H9 (cell line): ENCODE data around the gene ALMS1. TPM values are rescaled to one million over a fixed set of nuclear protein-coding genes. Genes with fewer than 3 reads are reported as not detected.

Experiments used
- DNase-seq: peaks from one replicate; pipeline ENCODE4 v3.0.0-alpha.2; 2017
- H2AFZ ChIP-seq: one replicate; pipeline ENCODE4 v1.6.1; 2013; ENCODE audit warnings: mild to moderate bottlenecking, low read length, control low read depth, moderate library complexity
- H2AK5ac ChIP-seq: 2 replicates; pipeline ENCODE4 v1.6.1; 2013; ENCODE audit warnings: low read length, control low read depth, mixed read lengths; ENCODE audit not compliant: insufficient read length
- H2BK120ac ChIP-seq: one replicate; pipeline ENCODE4 v1.6.1; 2013; ENCODE audit warnings: low read depth, mild to moderate bottlenecking, low read length, control low read depth, inconsistent platforms; ENCODE audit not compliant: poor library complexity, severe bottlenecking
- H2BK12ac ChIP-seq: 2 replicates; pipeline ENCODE4 v1.6.1; 2013; ENCODE audit warnings: low read length, control low read depth, mixed read lengths, low read depth; ENCODE audit not compliant: insufficient read length
- H2BK15ac ChIP-seq: 2 replicates; pipeline ENCODE4 v1.6.1; 2013; ENCODE audit warnings: low read depth, low read length, control low read depth
- H2BK20ac ChIP-seq: one replicate; pipeline ENCODE4 v1.6.1; 2013; ENCODE audit warnings: low read depth, mild to moderate bottlenecking, low read length, control low read depth, inconsistent platforms; ENCODE audit not compliant: poor library complexity, severe bottlenecking
- H2BK5ac ChIP-seq: 2 replicates; pipeline ENCODE4 v1.6.1; 2013; ENCODE audit warnings: low read length, control low read depth, mixed read lengths; ENCODE audit not compliant: insufficient read length
- H3K14ac ChIP-seq: 2 replicates; pipeline ENCODE4 v1.6.1; 2013; ENCODE audit warnings: low read length, control low read depth; ENCODE audit not compliant: insufficient read depth
- H3K18ac ChIP-seq: 2 replicates; pipeline ENCODE4 v1.6.1; 2013; ENCODE audit warnings: low read depth, mild to moderate bottlenecking, mixed read lengths, low read length, control low read depth; ENCODE audit not compliant: insufficient read length
- H3K23ac ChIP-seq: 2 replicates; pipeline ENCODE4 v1.6.1; 2013; ENCODE audit warnings: low read length, control low read depth, mixed read lengths, low read depth; ENCODE audit not compliant: insufficient read length
- H3K23me2 ChIP-seq: 2 replicates; pipeline ENCODE4 v1.6.1; 2013; ENCODE audit warnings: low read depth, mild to moderate bottlenecking, mixed read lengths, low read length, control low read depth; ENCODE audit not compliant: insufficient read length, poor library complexity, severe bottlenecking
- H3K27ac ChIP-seq: 2 replicates; pipeline ENCODE4 v1.5.1; 2013; ENCODE audit warnings: low read length, control low read depth, mixed read lengths, low read depth; ENCODE audit not compliant: insufficient read length
- H3K27me3 ChIP-seq: 2 replicates; pipeline ENCODE4 v1.6.1; 2013; ENCODE audit warnings: low read length, control low read depth, inconsistent platforms; ENCODE audit not compliant: insufficient read depth
- H3K4ac ChIP-seq: 2 replicates; pipeline ENCODE4 v1.6.1; 2013; ENCODE audit warnings: low read depth, mild to moderate bottlenecking, control low read depth, inconsistent platforms, low read length, moderate library complexity
- H3K4me1 ChIP-seq: 2 replicates; pipeline ENCODE4 v1.6.1; 2013; ENCODE audit warnings: low read length, control low read depth, inconsistent platforms; ENCODE audit not compliant: insufficient read depth
- H3K4me2 ChIP-seq: 2 replicates; pipeline ENCODE4 v1.6.1; 2013; ENCODE audit warnings: low read length, control low read depth, mixed read lengths; ENCODE audit not compliant: insufficient read length, insufficient read depth
- H3K56ac ChIP-seq: 2 replicates; pipeline ENCODE4 v1.6.1; 2013; ENCODE audit warnings: low read depth, mild to moderate bottlenecking, mixed read lengths, low read length, control low read depth; ENCODE audit not compliant: insufficient read length
- H3K79me1 ChIP-seq: 2 replicates; pipeline ENCODE4 v1.6.1; 2013; ENCODE audit warnings: low read depth, mild to moderate bottlenecking, moderate library complexity, low read length, control low read depth, inconsistent platforms; ENCODE audit not compliant: insufficient read depth, poor library complexity, severe bottlenecking
- H3K79me2 ChIP-seq: 2 replicates; pipeline ENCODE4 v1.6.1; 2013; ENCODE audit warnings: low read length, control low read depth, inconsistent platforms; ENCODE audit not compliant: insufficient read depth
- H3K9ac ChIP-seq: 2 replicates; pipeline ENCODE4 v1.6.1; 2013; ENCODE audit warnings: low read length, control low read depth, mixed read lengths; ENCODE audit not compliant: insufficient read length; ENCODE audit errors: extremely low read depth
- H3K9me3 ChIP-seq: one replicate; pipeline ENCODE4 v1.6.1; 2013; ENCODE audit warnings: low read depth, low read length, inconsistent platforms; ENCODE audit not compliant: control insufficient read depth
- H3T11ph ChIP-seq: one replicate; pipeline ENCODE4 v1.6.1; 2013; ENCODE audit warnings: mild to moderate bottlenecking, low read length, control low read depth, inconsistent platforms
- H4K20me1 ChIP-seq: one replicate; pipeline ENCODE4 v1.6.1; 2013; ENCODE audit not compliant: control insufficient read depth, insufficient read length, insufficient read depth
- H4K5ac ChIP-seq: 2 replicates; pipeline ENCODE4 v1.6.1; 2013; ENCODE audit warnings: low read depth, mild to moderate bottlenecking, mixed read lengths, low read length, control low read depth; ENCODE audit not compliant: insufficient read length
- H4K8ac ChIP-seq: replicated peaks from 2 replicates; pipeline ENCODE4 v1.6.1; 2013; ENCODE audit warnings: low read length, control low read depth, mixed read lengths, low read depth; ENCODE audit not compliant: insufficient read length
- H4K91ac ChIP-seq: 2 replicates; pipeline ENCODE4 v1.6.1; 2013; ENCODE audit warnings: low read depth, mild to moderate bottlenecking, moderate library complexity, mixed read lengths, low read length, control low read depth; ENCODE audit not compliant: insufficient read length
- H3K27ac Mint-ChIP-seq, 3 experiments: 2 replicates in 2 of 3; 3 replicates in 1 of 3; pipeline ENCODE4 v1.8.0; 2020 to 2021; ENCODE audit warnings: mixed read lengths in 3 of 3, mild to moderate bottlenecking in 1 of 3, moderate library complexity in 1 of 3
- H3K27me3 Mint-ChIP-seq: 2 replicates; pipeline ENCODE4 v1.8.0; 2021; ENCODE audit warnings: low read depth, mild to moderate bottlenecking, moderate library complexity, mixed read lengths
- H3K36me3 Mint-ChIP-seq, 3 experiments: 2 replicates in 2 of 3; 3 replicates in 1 of 3; pipeline ENCODE4 v1.8.0; 2020 to 2021; ENCODE audit warnings: low read depth in 3 of 3, mixed read lengths in 3 of 3; ENCODE audit not compliant: insufficient read depth in 1 of 3
- H3K4me1 Mint-ChIP-seq, 2 experiments: 2 replicates each; pipeline ENCODE4 v1.8.0; 2020; ENCODE audit warnings: mixed read lengths in 2 of 2
- H3K4me3 Mint-ChIP-seq, 2 experiments: 2 replicates in 1 of 2; 3 replicates in 1 of 2; pipeline ENCODE4 v1.8.0; 2020 to 2021; ENCODE audit warnings: mild to moderate bottlenecking in 2 of 2, mixed read lengths in 2 of 2, moderate library complexity in 1 of 2
- H3K9me3 Mint-ChIP-seq, 2 experiments: 2 replicates in 1 of 2; 3 replicates in 1 of 2; pipeline ENCODE4 v1.8.0; 2020; ENCODE audit warnings: mild to moderate bottlenecking in 2 of 2, mixed read lengths in 2 of 2, moderate library complexity in 1 of 2
- WGBS: extraction: QIAGEN DNeasy Blood & Tissue Kit; methylation state at CpG from one replicate; pipeline ENCODE4 v1.1.7; 2013; ENCODE audit warnings: missing lambda C conversion rate, low lambda C conversion rate, mixed read lengths; ENCODE audit not compliant: insufficient read length; ENCODE audit errors: extremely low coverage; 5-methylcytosine and 5-hydroxymethylcytosine counted together
- total RNA-seq: library from RNA; stranded (reverse); gene quantifications from 2 replicates; pipeline ENCODE4 v1.2.1, GENCODE V29; 2021
- TF ChIP-seq, protein P1 (sequence below): fragments of 200-600 bp; sonication (generic); conservative IDR thresholded peaks from 3 replicates; pipeline ENCODE4 v1.8.0; 2021; ENCODE audit warnings: antibody characterized with exemption, mild to moderate bottlenecking

ALMS1 gene
- total RNA-seq, 1 experiment from 2014 or later, result 36.2 TPM

DNA sequence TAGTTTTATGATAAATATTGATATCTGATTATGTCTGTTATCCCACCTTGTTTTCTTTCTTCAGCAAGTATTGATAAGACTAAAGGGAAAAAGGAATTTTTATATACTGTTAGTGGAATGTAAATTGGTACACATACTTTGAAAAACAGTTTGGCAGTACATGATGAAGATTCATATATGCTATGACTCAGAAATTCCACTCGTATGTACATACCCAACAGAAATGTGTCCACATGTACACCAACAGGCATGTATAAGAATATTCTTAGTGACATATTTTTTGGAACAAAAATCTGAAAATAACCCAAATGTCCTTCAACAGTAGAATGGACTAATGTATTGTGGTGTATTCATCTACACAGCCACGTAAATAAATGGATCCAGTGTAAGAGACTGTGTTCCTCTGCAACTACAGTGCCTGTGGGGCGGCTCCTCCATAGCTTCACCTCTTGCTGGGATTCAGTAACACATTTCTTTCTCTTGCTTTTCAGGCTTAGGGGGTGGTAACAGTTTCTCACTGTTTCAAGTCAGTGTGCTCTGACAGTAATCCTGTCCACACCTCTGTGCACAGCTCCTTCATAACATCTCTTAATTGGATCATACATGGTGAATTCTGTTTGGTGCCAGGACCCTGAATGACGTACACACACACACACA, 35.5 kb upstream of the ALMS1 start:
- H3K4me1 ChIP-seq, result no peaks in the 10 kb centered on the region
- H3K56ac ChIP-seq, result no peak overlapping the region
- no peak overlapping the region for H2AK5ac ChIP-seq
- H4K5ac ChIP-seq, result no peak overlapping the region
- no peak overlapping the region for H2AFZ ChIP-seq
- H2BK15ac ChIP-seq, result no peak overlapping the region
- no peaks in the 10 kb centered on the region for H3K4me1 Mint-ChIP-seq
- no peak overlapping the region for H3T11ph ChIP-seq
- H3K4ac ChIP-seq, result no peak overlapping the region
- H3K9me3 Mint-ChIP-seq, result no peaks in the 10 kb centered on the region
- H4K8ac ChIP-seq, result no peak overlapping the region
- no peaks in the 10 kb centered on the region for H3K79me1 ChIP-seq
- no peaks in the 10 kb centered on the region for H3K23me2 ChIP-seq
- H3K9me3 ChIP-seq, result no peaks in the 10 kb centered on the region
- H2BK120ac ChIP-seq, result no peak overlapping the region
- no peaks in the 10 kb centered on the region for H3K27me3 ChIP-seq
- H4K91ac ChIP-seq, result no peak overlapping the region
- no peak overlapping the region for H3K9ac ChIP-seq
- no peak overlapping the region for H3K14ac ChIP-seq
- no peak overlapping the region for H2BK5ac ChIP-seq
- H3K79me2 ChIP-seq, result no peaks in the 10 kb centered on the region
- no peaks in the 10 kb centered on the region for H4K20me1 ChIP-seq
- no peak for DNase-seq
- H3K27me3 Mint-ChIP-seq, result peaks cover 16% of the 10 kb centered on the region
- H2BK12ac ChIP-seq, result no peak overlapping the region
- H3K27ac ChIP-seq, result no peak overlapping the region
- no peak overlapping the region for H2BK20ac ChIP-seq
- no peak overlapping the region for H3K4me2 ChIP-seq
- no peaks in the 10 kb centered on the region for H3K36me3 Mint-ChIP-seq
- no peak overlapping the region for H3K23ac ChIP-seq
- TF ChIP-seq, protein P1, sequence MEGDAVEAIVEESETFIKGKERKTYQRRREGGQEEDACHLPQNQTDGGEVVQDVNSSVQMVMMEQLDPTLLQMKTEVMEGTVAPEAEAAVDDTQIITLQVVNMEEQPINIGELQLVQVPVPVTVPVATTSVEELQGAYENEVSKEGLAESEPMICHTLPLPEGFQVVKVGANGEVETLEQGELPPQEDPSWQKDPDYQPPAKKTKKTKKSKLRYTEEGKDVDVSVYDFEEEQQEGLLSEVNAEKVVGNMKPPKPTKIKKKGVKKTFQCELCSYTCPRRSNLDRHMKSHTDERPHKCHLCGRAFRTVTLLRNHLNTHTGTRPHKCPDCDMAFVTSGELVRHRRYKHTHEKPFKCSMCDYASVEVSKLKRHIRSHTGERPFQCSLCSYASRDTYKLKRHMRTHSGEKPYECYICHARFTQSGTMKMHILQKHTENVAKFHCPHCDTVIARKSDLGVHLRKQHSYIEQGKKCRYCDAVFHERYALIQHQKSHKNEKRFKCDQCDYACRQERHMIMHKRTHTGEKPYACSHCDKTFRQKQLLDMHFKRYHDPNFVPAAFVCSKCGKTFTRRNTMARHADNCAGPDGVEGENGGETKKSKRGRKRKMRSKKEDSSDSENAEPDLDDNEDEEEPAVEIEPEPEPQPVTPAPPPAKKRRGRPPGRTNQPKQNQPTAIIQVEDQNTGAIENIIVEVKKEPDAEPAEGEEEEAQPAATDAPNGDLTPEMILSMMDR, result no peak
- H3K18ac ChIP-seq, result no peak overlapping the region
- no peak overlapping the region for H3K4me3 Mint-ChIP-seq
- no CpG with 5 or more reads among the region's 4 CpGs for WGBS
- H3K27ac Mint-ChIP-seq, result no peak overlapping the region
